ENCODE results near the gene NAIP. TPM values are rescaled to one million over a fixed set of nuclear protein-coding genes. Genes with fewer than 3 reads are reported as not detected.

Gene NAIP, protein sequence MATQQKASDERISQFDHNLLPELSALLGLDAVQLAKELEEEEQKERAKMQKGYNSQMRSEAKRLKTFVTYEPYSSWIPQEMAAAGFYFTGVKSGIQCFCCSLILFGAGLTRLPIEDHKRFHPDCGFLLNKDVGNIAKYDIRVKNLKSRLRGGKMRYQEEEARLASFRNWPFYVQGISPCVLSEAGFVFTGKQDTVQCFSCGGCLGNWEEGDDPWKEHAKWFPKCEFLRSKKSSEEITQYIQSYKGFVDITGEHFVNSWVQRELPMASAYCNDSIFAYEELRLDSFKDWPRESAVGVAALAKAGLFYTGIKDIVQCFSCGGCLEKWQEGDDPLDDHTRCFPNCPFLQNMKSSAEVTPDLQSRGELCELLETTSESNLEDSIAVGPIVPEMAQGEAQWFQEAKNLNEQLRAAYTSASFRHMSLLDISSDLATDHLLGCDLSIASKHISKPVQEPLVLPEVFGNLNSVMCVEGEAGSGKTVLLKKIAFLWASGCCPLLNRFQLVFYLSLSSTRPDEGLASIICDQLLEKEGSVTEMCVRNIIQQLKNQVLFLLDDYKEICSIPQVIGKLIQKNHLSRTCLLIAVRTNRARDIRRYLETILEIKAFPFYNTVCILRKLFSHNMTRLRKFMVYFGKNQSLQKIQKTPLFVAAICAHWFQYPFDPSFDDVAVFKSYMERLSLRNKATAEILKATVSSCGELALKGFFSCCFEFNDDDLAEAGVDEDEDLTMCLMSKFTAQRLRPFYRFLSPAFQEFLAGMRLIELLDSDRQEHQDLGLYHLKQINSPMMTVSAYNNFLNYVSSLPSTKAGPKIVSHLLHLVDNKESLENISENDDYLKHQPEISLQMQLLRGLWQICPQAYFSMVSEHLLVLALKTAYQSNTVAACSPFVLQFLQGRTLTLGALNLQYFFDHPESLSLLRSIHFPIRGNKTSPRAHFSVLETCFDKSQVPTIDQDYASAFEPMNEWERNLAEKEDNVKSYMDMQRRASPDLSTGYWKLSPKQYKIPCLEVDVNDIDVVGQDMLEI (N-terminal part only)
- total RNA-seq (2022; extraction: Qiagen RNA extraction) = 0.27 to 0.61 TPM (median 0.40 TPM) in 5 replicates

GRCh38 chr5:71025289-71025953, at the start of gene NAIP:
Gene NAIP (minus strand): TSS chr5:71025339. CDS start chr5:71012915, 12,424 bp downstream.

GRCh38 chr5:71067262-71067928, 42.3 kb upstream of the NAIP start, which contains the start of gene GTF2H2:
Gene GTF2H2 (minus strand): TSS chr5:71067676. CDS start chr5:71062763, 4,913 bp downstream.

Other genes starting within 250 kb of the NAIP start
- gene SERF1A, start 124.7 kb downstream of the NAIP start, total RNA-seq (2022; extraction: Qiagen RNA extraction) = 0.76 to 3.8 TPM (median 1.0 TPM) in 5 replicates
- gene SMN1, start 100.3 kb downstream of the NAIP start, total RNA-seq (2022; extraction: Qiagen RNA extraction) = 51.1 to 76.5 TPM (median 57.7 TPM) in 5 replicates
- gene GTF2H2, start 42.3 kb upstream of the NAIP start, total RNA-seq (2022; extraction: Qiagen RNA extraction) = 9.5 to 19.5 TPM (median 9.9 TPM) in 5 replicates

Measured in A549 treated with CORT108297 at 1 μM for 4 hours (cell line).